NOMO-1 (cell line): ENCODE results near the gene ATP2B2.
A peak's percentile ranks its signal among the peaks of the same experiment; 100 is the strongest.
"Not testable (repeated sequence)": the region's sequence is repeated elsewhere in the genome, so short reads cannot be mapped to it uniquely, and the experiment has no call there.

Experiments used
- DNase-seq, 2 experiments: peaks; one replicate each; lab custom pipeline; 2025; ENCODE audit not compliant: unreplicated experiment in 2 of 2; lab: John Stamatoyannopoulos, UW

Gene ATP2B2

GRCh38 chr3:10390641-10391373 lies 114.6 kb downstream of the ATP2B2 start:
- DNase-seq, result no peak

- DNase-seq, result peak; percentile 75 to 92
Measured at GRCh38 chr3:10389995-10390394, 115.4 kb downstream of the ATP2B2 start.

- DNase-seq, result no peak
Measured at GRCh38 chr3:10389339-10389738, 116.0 kb downstream of the ATP2B2 start.

- DNase-seq, result no peak
Measured at GRCh38 chr3:10387881-10388609, 117.3 kb downstream of the ATP2B2 start.

GRCh38 chr3:10386121-10386520 lies 119.3 kb downstream of the ATP2B2 start:
- no peak for DNase-seq

GRCh38 chr3:10384541-10385360 lies 120.6 kb downstream of the ATP2B2 start:
- no peak for DNase-seq

- no peak for DNase-seq
Measured at GRCh38 chr3:10383850-10384248, 121.5 kb downstream of the ATP2B2 start.

GRCh38 chr3:10382892-10383849 lies 122.2 kb downstream of the ATP2B2 start:
- DNase-seq, result no peak

- not testable (repeated sequence) for DNase-seq
Measured at GRCh38 chr3:10382445-10382844, 122.9 kb downstream of the ATP2B2 start.

GRCh38 chr3:10381336-10381735 lies 124.0 kb downstream of the ATP2B2 start:
- no peak for DNase-seq

- DNase-seq, result no peak
Measured at GRCh38 chr3:10380906-10381305, 124.5 kb downstream of the ATP2B2 start.

GRCh38 chr3:10379961-10380360 lies 125.4 kb downstream of the ATP2B2 start:
- DNase-seq, result no peak

- no peak for DNase-seq
Measured at GRCh38 chr3:10379161-10379560, 126.2 kb downstream of the ATP2B2 start.

GRCh38 chr3:10378742-10379141 lies 126.6 kb downstream of the ATP2B2 start:
- DNase-seq, result no peak

- DNase-seq, result no peak
Measured at GRCh38 chr3:10378246-10378645, 127.1 kb downstream of the ATP2B2 start.

GRCh38 chr3:10377148-10377725 lies 128.1 kb downstream of the ATP2B2 start:
- no peak for DNase-seq

GRCh38 chr3:10376353-10376752 lies 129.0 kb downstream of the ATP2B2 start:
- no peak for DNase-seq

- DNase-seq, result no peak
Measured at GRCh38 chr3:10375296-10376053, 129.9 kb downstream of the ATP2B2 start.

GRCh38 chr3:10374311-10374710 lies 131.1 kb downstream of the ATP2B2 start:
- DNase-seq, result no peak
